IMR-90 (cell line): ENCODE results near the gene ADGRG2.

Source experiments
- BHLHE40 ChIP-seq: fragments of 150-350 bp; IDR thresholded peaks from 2 replicates; pipeline ENCODE4 v1.6.1; 2016; ENCODE audit warnings: mild to moderate bottlenecking, low read depth, low read length
- CEBPB ChIP-seq: IDR thresholded peaks from 2 replicates; pipeline ENCODE4 v1.6.1; 2012; ENCODE audit warnings: low read depth, low read length, improper control_type of control experiment
- FOS ChIP-seq: fragments of 150-350 bp; IDR thresholded peaks from 2 replicates; pipeline ENCODE4 v1.6.1; 2016; ENCODE audit warnings: low read depth, low read length
- MAFK ChIP-seq: IDR thresholded peaks from 2 replicates; pipeline ENCODE4 v1.6.1; 2012; ENCODE audit warnings: low read depth, low read length, improper control_type of control experiment
- MXI1 ChIP-seq: IDR thresholded peaks from 2 replicates; pipeline ENCODE4 v1.6.1; 2012; ENCODE audit warnings: low read depth, mild to moderate bottlenecking, low read length, moderate library complexity, borderline replicate concordance
- NFE2L2 ChIP-seq: fragments of 150-350 bp; IDR thresholded peaks from 2 replicates; pipeline ENCODE4 v1.6.1; 2016; ENCODE audit warnings: low read depth, mild to moderate bottlenecking, low read length
- POLR2A ChIP-seq: IDR thresholded peaks from 2 replicates; pipeline ENCODE4 v1.6.1; 2012; ENCODE audit warnings: mild to moderate bottlenecking, low read depth, low read length
- RAD21 ChIP-seq: IDR thresholded peaks from 2 replicates; pipeline ENCODE4 v1.6.1; 2012; ENCODE audit warnings: low read length, improper control_type of control experiment
- RCOR1 ChIP-seq: IDR thresholded peaks from 2 replicates; pipeline ENCODE4 v1.6.1; 2012; ENCODE audit warnings: mild to moderate bottlenecking, low read length, improper control_type of control experiment; ENCODE audit not compliant: insufficient replicate concordance
- RFX5 ChIP-seq: IDR thresholded peaks from 2 replicates; pipeline ENCODE4 v1.8.0; 2012; ENCODE audit warnings: low read depth, mild to moderate bottlenecking, low read length, moderate library complexity
- SMC3 ChIP-seq: fragments of 150-350 bp; IDR thresholded peaks from 2 replicates; pipeline ENCODE4 v1.6.1; 2016; ENCODE audit warnings: low read depth, mild to moderate bottlenecking, antibody characterized with exemption, low read length, moderate library complexity
- TF ChIP-seq, protein P1 (sequence below): conservative IDR thresholded peaks from 2 replicates; pipeline ENCODE4 v1.5.1; 2012; ENCODE audit warnings: mild to moderate bottlenecking, low read depth, low read length, improper control_type of control experiment
- TF ChIP-seq, protein P2 (sequence below): fragments of 150-350 bp; IDR thresholded peaks from 2 replicates; pipeline ENCODE4 v1.6.1; 2017; ENCODE audit warnings: mild to moderate bottlenecking, antibody characterized with exemption, low read length, low read depth
- TF ChIP-seq, protein P3 (sequence below): fragments of 150-350 bp; IDR thresholded peaks from 2 replicates; pipeline ENCODE4 v1.6.1; 2016; ENCODE audit warnings: low read depth, mild to moderate bottlenecking, low read length, moderate library complexity, borderline replicate concordance

DNA sequence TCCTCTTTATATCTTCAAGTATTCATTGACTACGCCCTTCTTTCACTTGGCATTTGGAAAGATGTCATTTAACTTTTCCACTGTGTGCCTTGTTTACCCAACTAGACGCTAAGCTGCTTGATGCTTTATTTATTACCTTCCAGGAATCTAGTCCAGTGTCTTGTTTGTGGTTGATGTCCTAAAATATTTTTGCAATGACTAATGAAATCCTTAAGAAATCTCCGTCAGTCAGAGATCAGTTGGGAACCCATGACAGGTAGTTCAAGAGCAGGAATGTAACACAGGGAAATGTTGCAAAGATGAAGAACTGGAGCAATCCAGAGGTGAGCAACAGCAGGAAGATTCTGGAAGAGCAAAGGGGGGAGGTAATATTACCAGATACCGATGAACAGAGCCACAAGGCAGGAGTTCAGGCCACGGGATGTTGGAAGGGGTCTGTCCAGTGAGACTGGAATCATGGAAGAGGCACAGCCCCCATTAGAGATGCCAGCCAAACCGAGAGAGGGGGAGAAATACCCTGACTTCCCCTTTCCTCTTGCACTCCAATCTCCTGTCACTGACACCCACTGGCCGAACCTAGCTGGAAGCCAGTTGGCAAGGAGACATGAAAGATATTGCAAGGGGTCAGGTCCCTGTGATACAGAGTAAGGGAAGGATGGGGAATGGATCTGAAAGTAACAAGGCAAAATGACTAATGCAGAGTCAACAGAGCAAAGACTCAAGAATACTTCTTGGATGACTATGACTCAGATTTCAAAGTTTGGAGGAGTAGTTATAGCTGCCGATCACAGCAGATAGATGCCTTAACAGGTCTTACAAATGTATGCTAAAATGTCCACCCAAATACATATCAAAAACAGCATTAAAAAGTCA, 75.7 kb downstream of the ADGRG2 start:
- TF ChIP-seq NFE2L2 (no peak), POLR2A (no peak), MXI1 (no peak), FOS (peak; percentile 23; the same call in 1 of the 2 replicates), BHLHE40 (no peak), RFX5 (no peak), RAD21 (no peak), RCOR1 (no peak), MAFK (no peak), SMC3 (no peak), CEBPB (no peak)
- TF ChIP-seq, protein P1, sequence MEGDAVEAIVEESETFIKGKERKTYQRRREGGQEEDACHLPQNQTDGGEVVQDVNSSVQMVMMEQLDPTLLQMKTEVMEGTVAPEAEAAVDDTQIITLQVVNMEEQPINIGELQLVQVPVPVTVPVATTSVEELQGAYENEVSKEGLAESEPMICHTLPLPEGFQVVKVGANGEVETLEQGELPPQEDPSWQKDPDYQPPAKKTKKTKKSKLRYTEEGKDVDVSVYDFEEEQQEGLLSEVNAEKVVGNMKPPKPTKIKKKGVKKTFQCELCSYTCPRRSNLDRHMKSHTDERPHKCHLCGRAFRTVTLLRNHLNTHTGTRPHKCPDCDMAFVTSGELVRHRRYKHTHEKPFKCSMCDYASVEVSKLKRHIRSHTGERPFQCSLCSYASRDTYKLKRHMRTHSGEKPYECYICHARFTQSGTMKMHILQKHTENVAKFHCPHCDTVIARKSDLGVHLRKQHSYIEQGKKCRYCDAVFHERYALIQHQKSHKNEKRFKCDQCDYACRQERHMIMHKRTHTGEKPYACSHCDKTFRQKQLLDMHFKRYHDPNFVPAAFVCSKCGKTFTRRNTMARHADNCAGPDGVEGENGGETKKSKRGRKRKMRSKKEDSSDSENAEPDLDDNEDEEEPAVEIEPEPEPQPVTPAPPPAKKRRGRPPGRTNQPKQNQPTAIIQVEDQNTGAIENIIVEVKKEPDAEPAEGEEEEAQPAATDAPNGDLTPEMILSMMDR: no peak
- TF ChIP-seq, protein P2, sequence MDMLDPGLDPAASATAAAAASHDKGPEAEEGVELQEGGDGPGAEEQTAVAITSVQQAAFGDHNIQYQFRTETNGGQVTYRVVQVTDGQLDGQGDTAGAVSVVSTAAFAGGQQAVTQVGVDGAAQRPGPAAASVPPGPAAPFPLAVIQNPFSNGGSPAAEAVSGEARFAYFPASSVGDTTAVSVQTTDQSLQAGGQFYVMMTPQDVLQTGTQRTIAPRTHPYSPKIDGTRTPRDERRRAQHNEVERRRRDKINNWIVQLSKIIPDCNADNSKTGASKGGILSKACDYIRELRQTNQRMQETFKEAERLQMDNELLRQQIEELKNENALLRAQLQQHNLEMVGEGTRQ: no peak
- TF ChIP-seq, protein P3, sequence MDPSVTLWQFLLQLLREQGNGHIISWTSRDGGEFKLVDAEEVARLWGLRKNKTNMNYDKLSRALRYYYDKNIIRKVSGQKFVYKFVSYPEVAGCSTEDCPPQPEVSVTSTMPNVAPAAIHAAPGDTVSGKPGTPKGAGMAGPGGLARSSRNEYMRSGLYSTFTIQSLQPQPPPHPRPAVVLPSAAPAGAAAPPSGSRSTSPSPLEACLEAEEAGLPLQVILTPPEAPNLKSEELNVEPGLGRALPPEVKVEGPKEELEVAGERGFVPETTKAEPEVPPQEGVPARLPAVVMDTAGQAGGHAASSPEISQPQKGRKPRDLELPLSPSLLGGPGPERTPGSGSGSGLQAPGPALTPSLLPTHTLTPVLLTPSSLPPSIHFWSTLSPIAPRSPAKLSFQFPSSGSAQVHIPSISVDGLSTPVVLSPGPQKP: no peak
